Measurements from ENCODE around the gene ZNF605.
"Not testable (repeated sequence)": the region's sequence is repeated elsewhere in the genome, so short reads cannot be mapped to it uniquely, and the experiment has no call there.

Gene ZNF605

DNA sequence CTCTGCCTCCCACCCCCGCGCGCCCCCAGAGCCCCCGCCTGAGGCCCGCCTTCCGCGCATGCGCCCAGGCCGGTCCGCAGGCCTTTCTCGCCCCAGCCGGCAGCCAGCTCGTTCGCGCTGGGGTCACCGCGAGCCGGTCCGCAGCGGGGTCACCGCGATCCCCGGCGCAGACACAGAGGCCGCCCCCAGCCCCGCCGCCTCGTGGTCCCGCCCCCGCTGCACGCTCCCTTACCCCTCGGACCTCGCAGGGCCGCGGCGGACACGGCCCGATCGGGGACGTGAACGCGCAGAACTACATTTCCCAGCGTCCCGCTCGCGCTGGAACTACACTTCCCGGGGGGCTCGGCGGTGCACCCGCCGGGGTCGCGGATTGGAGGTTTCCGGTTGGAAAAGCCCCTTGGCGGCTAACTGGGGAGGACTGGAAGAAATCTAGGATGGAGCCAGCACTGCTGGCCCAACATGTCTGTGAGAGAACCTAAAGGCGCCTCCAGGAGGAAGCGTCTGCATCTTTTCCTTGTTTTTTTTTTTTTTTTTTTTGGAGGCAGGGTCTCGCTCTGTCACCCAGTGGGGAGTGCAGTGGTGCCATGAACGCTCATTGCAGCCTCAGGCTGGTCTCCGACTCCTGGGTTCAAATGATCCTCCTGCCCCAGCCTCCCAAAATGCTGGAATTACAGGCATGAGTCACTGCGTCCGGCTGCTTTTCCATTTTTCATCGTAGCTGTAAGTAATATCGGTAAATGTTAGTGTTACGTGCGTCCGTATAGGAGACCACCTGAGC, at the start of gene ZNF605:
TSS of gene ZNF605 (minus strand) at position 296 of the 778 bp plus-strand sequence. CDS start 10,671 bp downstream, outside the sequence.
- DNase-seq (ENCODE audit: insufficient read length, low spot score) (peak; percentile 88), FAIRE-seq (no peak)
- TF ChIP-seq, protein P1, sequence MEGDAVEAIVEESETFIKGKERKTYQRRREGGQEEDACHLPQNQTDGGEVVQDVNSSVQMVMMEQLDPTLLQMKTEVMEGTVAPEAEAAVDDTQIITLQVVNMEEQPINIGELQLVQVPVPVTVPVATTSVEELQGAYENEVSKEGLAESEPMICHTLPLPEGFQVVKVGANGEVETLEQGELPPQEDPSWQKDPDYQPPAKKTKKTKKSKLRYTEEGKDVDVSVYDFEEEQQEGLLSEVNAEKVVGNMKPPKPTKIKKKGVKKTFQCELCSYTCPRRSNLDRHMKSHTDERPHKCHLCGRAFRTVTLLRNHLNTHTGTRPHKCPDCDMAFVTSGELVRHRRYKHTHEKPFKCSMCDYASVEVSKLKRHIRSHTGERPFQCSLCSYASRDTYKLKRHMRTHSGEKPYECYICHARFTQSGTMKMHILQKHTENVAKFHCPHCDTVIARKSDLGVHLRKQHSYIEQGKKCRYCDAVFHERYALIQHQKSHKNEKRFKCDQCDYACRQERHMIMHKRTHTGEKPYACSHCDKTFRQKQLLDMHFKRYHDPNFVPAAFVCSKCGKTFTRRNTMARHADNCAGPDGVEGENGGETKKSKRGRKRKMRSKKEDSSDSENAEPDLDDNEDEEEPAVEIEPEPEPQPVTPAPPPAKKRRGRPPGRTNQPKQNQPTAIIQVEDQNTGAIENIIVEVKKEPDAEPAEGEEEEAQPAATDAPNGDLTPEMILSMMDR (IDR thresholded peaks at IDR 0.05; ENCODE audit: insufficient read depth, missing control alignments) = peak; percentile 7

DNA sequence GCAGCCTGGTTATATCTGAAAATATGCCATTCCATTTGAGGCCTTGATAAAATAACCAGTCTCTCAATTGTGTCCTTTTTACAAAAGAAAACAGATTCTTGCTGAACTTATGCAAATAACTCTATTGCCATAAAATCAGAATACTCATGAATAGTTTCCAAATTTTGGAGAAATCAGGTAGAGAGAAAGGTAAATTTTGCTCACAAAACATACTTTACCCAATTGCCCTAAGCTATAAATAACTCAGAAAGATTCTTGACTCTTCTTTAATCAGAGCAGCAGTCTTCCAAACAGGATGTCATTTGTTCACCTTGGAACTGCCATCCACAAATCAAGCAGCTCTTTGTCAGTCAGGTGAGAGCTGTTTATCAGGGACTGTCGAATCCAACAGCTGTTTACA, 42.6 kb upstream of the ZNF605 start:
- DNase-seq (ENCODE audit: insufficient read length, low spot score) = no peak
- FAIRE-seq = no peak

DNA sequence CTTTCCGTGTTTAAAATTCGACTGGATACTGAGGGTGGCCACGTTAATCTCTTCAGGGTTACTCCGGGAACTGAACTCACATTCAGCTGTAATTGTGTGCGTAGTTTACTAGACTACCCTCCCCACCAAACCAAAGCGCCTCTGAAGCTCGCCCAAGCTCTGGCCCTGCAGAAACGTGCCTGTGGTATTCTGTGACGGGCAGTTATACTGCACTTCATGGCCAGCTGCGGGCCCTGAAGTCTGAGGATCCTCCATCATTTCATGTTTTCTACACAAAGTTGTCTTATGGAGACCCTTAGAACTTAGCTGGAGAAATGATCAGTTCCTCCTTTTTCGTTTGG, 30.7 kb upstream of the ZNF605 start:
- FAIRE-seq (no peak), DNase-seq (ENCODE audit: insufficient read length, low spot score) (no peak)
- TF ChIP-seq, protein P1 (IDR thresholded peaks at IDR 0.05; ENCODE audit: insufficient read depth, missing control alignments) = no peak

More for the DNA sequence above, 42.6 kb upstream of the ZNF605 start:
- TF ChIP-seq, protein P1 (IDR thresholded peaks at IDR 0.05; ENCODE audit: insufficient read depth, missing control alignments) = no peak

DNA sequence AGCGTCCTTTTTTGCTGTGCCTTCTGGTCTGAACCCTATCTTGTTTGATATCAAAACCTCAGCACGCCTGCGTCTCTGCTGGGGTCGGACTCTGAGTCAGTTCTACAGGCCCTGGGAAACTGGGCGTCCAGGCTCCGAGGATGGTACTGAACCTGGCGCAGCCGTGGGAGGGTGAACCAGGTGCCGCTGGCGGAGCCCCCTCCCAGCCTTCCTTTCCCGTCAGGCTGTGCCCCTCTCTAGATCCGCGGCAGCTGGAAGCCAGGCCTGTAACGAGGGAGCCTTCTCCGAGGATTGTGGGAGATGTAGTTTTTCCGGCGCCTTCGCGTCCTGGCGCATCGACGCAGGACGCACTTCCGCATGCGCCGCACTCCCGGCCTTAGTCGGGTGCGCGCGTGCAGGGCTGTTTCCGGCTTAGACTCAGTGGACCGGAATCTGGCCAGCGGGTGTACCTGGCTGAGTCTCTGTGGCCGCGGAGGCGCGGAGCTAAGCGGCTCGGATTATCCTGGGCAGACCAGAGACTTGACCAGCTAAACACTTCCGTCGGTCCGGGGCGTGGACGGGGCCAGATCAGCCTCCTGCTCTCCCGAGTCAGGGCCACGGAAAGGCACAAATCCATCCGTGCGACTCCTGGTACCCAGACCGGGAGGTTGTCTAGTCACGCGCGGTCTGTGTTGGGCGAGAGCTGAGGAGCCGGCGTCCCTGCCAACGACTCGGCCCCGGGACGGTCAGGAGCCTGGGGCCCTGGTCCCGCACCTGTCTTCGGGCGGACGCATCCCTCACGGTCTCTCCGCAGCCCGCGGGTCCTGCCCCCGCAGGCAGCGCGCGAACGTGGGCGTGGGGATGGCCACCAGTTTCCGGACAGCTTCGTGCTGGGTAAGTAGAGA, 30.1 kb upstream of the ZNF605 start, which contains the start of gene ZNF26:
TSS of gene ZNF26 (plus strand) at position 367 of the 884 bp plus-strand sequence. CDS start at position 841, 474 bp downstream.
- TF ChIP-seq, protein P1 (IDR thresholded peaks at IDR 0.05; ENCODE audit: insufficient read depth, missing control alignments) = no peak
- DNase-seq (ENCODE audit: insufficient read length, low spot score) = peak; percentile 89
- no peak for FAIRE-seq

DNA sequence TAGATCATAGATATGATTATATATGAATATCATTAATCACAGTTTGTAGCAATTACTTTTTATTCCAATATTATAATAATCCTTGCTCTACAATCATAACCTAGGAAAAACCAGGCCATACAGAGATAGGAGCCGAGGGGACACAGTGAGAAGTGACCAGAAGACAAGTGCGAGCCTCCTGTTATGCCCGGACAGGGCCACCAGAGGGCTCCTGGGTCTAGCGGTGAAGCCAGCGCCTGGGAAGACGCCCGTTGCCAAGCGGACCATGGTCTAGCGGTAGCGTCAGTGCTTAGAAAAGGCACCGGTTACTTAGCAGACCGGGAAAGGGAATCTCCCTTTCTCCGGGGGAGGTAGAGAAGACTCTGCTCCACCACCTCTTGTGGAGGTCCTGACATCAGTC, 20.8 kb upstream of the ZNF605 start:
- DNase-seq (ENCODE audit: insufficient read length, low spot score); FAIRE-seq: not testable (repeated sequence)

DNA sequence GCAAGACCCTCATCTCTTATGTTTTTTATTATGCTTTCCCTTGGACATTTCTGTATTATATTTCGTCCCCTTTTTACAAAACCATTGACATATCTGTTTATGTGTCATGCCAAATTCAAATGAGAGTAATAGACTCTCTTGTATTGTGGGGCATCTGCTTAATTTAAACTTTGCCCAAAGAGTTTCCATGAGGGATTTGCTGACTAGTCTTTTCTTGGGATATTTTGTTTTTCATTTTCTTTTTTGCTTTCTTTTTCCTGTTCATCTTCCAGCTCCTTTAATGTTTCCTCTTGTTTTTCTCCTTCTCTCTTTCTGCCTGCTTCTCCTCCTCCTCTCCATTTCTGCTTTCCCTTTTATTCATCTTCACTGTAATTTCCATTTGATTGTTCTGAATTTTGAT, 16.3 kb upstream of the ZNF605 start:
- TF ChIP-seq, protein P1 (IDR thresholded peaks at IDR 0.05; ENCODE audit: insufficient read depth, missing control alignments) = no peak
- FAIRE-seq (no peak), DNase-seq (ENCODE audit: insufficient read length, low spot score) (no peak)

DNA sequence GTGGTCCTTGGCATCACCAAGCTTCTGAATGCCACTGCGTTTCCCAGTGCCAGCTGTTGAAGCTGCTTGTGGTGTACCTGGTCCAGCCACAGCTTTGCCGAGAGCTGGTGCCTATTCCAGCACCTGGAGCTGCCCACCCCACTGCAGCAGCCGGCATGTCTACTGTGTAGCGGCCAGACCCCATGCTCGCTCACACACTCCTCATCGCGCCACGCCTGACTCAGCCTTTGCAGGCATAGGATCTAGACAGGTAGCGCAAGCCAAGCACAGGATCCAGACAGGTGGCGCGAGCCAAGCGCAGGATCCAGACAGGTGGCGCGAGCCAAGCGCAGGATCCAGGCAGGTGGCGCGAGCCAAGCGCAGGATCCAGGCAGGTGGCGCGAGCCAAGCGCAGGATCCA, 11.6 kb upstream of the ZNF605 start:
- FAIRE-seq (no peak), DNase-seq (ENCODE audit: insufficient read length, low spot score) (no peak)
- TF ChIP-seq, protein P1 (IDR thresholded peaks at IDR 0.05; ENCODE audit: insufficient read depth, missing control alignments) = no peak

All from D721Med (cell line).